Fibroblast of skin of right biceps (primary cell): ENCODE results near the gene STYXL1.
"Not testable (repeated sequence)": the region's sequence is repeated elsewhere in the genome, so short reads cannot be mapped to it uniquely, and the experiment has no call there.

Experiments
- DNase-seq: peaks from one replicate; pipeline ENCODE4 v3.0.0-alpha.2; 2013

Gene STYXL1, protein sequence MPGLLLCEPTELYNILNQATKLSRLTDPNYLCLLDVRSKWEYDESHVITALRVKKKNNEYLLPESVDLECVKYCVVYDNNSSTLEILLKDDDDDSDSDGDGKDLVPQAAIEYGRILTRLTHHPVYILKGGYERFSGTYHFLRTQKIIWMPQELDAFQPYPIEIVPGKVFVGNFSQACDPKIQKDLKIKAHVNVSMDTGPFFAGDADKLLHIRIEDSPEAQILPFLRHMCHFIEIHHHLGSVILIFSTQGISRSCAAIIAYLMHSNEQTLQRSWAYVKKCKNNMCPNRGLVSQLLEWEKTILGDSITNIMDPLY

DNA sequence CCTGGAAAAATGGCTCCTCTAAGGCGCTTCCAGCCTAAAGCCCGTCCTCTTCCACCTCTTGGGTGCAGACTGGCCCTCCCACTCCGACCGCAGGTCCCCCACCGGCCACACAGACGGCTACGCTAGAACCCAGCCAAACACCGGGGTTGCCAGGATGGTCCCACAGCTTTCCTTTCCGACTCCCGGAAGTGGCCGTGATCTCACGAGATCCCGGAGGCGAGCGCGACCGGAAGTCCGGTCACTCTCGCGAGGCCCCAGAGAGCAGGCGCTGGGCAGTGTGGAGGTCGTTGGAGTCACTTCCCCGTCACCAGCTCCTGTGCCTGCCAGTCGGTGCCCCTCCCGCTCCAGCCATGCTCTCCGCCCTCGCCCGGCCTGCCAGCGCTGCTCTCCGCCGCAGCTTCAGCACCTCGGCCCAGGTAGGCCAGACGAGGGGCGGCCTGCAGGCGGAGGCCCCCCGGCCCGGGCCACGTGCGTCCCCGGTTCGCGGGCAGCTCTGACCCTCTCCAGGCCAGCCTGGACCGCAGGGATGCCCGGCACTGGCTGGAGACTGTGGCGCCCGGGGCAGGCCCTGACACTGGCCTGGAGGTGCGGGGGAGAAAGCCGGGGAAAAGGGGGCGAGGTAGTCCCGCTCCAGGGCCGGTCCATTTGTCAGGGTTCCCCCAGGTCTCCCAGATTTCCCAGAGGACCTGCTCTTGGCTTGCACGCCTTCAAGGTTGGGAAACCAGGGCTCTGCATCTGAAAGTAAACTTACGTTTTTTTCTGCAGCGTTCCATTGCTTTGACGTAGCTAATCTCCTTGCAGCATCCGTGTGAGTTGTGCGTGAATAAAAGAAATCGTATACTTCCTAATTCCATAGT, at the start of gene STYXL1, which contains the start of gene MDH2:
Gene STYXL1 (minus strand): TSS at position 190 of the 857 bp plus-strand sequence. CDS start 17,477 bp downstream, outside the sequence.
Gene MDH2 (plus strand): TSS at position 296 of the 857 bp plus-strand sequence. CDS start 55 bp downstream, at position 351.
- peak; percentile 93 for DNase-seq

DNA sequence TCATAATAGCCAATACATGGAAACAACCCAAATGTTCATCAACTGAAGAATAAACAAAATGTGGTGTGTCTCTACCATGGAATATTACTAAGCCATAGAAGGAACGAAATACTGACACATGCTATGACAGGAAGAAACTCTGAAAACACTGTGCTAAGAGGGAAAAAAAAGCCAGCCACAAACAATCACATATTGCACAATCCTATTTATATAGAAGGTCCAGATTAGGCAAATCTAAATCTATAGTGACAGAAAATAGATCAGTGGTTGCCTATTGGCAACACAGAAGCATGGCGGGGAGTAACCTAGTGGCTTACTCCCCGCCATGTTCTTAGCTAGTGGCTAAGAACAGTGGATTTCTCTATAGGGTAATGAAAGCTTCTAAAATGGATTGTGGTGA, 48.1 kb upstream of the STYXL1 start:
- DNase-seq = no peak

DNA sequence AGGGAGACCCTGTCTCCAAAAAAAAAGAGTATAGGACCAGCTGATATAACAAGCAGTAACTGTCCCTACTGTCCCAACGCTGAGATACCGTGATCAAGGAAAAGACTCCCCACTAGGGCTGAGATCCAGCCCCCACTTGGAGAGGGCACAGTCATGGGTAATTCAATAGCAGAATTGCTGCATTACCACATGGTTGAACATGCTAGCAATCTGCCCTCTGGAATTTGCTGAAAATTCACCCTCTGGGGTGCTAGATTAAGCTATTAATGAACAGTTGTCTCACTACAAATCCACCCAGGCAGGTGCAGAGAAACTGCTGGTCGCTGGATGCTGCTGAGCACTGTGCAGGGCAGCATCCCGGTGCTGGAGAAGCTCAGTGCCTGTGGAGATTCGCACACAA, 46.5 kb upstream of the STYXL1 start:
- DNase-seq = not testable (repeated sequence)

DNA sequence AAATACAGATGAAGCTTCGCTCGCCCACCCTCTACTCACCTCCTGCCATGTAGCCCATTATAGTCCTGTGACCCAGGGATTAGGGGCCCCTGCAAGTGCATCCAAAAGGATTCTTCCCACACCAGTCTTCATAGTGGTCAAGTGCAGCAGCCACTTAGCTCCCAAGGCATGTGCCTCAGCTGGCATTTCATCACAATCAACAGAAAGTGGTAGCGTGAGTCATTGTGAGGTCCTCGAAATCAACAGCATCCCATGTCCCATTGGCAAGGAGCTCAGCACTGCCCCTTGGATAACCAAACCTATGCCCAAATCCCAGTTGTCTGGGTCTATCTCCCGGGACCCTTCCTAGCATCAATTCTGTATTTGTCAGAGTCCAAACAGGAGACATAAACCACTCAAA, 45.7 kb upstream of the STYXL1 start:
- DNase-seq = not testable (repeated sequence)

DNA sequence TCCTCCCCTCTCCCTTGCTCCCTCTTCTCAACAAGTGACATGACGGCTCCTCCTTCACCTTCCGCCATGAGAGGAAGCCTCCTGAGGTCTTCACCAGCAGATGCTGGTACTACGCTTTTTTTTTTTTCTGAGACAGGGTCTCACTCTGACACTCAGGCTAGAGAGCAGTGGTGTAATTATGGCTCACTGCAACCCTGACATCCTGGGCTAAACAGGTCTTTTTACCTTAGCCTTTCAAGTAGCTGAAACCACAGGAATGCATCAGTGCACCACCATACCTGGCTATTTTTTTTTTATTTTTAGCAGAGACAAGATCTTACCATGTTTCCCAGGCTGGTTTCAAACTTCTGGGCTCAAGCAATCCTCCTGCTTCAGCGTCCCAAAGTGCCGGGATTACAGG, 43.7 kb upstream of the STYXL1 start:
- no peak for DNase-seq

DNA sequence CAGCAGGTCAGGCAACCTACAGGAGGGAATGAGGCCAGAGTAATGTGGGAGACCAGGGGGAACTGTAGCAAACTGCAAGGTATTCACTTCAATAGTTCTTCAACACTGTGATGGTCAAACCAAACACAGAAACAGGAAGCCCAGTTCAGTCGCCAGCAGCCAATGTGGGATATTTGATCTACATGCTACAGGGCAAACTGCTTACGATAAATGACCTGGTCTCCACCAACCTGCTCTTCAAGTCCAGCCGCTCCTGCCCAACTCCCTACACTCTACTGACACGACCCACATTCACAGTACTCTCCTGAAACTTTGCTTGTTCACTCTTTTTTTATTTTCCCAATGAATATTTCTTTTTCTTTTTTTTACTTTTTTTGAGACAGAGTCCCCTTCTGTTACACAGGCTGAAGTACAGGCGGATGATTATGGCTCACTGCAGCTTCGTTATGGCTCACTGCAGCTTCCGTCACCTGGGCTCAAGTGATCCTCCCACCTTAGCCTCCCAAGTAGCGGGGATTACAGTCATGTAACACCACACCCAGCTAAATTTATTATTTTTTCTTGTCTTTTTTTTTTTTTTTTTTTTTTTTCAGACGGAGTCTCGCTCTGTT, 42.2 kb upstream of the STYXL1 start:
- DNase-seq = no peak

DNA sequence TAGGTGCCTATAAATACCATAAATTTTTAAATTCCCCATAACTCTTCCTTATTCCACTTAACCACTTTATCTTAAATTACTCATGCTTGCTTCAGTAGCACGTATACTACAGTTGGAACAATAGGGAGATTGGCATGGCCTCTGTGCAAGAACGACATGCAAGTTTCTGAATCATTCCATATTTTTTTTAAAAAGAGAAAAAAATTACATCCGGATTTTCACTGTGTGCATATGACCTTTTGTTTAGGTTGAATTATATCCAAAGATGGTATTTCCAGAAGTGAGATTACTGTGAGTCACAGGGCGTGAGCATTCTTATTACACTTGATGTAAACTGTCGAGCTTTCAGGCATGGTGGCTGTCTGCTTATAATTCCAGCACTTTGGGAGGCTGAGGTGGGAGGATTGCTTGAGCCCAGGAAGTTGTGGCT, 39.6 kb upstream of the STYXL1 start:
- peak; percentile 96 for DNase-seq

DNA sequence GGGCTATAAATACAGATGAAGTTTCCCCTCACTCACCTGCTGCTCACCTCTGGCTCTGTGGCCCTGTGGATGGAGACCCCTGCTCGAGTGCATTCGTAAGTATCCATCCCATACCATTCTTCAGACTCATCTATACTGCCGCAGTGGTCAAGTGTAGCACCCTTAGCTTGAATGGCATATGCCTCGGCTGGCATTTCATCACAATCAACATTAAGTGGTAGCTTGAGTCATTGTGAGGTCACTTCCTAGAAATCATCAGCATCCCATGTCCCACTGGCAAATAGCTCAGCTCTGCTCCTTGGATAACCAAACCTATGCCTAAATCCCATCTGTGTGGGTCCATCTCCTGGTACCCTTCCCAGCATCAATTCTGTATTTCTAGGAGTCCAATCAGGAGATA, 38.3 kb upstream of the STYXL1 start:
- peak; percentile 40 for DNase-seq

DNA sequence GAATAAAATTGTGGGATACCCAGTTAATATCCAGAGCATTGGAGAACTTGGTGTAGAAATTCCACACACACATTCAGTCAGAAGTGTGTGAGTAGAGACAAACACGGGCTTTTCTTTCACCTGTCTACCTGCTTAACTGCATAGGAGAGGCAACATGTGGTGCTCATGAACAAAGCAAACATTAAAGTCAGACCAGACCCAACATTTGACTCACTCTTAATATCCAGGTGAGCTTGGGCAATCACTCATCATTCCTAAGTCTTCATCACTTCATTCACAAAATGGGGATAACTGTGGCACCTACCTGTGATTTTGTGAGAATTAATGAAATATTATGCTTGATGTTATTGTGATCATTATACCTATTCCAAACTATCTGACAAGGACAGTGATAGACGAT, 36.3 kb upstream of the STYXL1 start:
- not testable (repeated sequence) for DNase-seq

DNA sequence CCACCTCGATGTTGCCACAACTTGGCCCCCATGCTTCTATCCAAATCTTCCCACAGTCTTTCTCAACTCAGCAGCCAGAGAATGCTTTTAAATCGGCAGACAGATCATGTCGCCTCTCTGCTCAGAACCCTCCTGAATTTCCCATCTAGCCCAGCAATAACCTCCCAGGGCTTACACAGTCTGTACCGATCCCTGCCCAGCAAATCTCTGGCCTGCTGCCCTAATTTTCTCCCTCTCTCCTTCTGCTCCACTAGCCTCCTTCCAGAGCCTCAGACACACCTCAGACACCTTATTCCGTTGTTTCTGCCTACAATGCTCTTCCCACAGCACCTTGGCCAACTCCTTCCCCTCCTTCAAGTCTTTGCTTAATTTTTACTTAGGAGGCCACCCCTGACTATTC, 32.4 kb upstream of the STYXL1 start:
- DNase-seq = no peak

DNA sequence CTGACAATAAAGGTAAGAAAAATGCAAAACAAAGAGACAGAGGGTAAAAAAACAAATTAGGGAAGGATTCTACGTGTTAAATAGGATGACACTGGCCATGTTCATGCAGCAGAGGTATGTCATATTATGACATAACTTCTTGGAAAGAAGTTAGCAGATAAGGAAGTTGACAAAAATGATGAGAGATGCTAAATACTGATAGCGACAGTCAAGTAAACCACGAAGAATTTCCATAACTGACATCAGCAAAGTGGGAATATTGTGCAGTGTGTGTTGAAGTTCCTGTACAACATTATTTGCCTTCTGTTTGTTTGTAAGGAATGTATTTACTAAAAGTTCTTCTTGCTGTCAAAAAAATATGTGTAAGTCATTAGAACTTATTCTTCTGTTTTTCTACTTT, 29.6 kb upstream of the STYXL1 start:
- DNase-seq = peak; percentile 38

DNA sequence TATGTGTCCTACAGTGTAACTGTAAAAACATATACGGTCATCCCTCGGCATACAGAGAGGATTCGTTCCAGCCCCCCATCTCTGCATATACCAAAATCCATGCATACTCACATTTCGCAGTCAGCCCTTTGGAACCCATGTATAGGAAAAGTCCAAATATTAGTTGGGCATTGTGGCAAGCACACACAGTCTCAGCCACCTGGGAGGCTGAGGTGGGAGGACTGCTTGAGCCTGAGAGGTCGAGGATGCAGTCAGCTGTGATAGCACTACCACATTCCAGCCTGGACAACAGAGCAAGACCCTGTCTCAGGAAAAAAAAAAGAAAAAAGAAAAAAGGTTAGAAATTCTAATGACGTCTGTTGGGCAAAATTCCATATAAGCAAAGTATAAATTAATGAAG, 29.2 kb upstream of the STYXL1 start:
- no peak for DNase-seq

DNA sequence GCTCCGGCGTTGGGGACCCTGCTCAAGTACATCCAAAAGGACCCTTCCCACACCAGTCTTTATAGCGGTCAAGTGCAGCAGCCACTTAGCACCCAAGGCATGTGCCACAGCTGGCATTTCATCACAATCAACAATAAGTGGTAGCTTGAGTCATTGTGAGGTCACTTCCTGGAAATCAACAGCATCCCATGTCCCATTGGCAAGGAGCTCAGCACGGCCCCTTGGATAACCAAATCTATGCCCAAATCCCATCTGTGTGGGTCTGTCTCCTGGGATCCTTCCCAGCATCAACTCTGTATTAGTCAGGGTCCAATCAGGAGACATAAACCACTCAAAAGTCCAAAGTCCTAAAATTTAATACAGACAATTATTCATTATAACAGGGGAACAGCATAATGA, 27.2 kb upstream of the STYXL1 start:
- DNase-seq = no peak

DNA sequence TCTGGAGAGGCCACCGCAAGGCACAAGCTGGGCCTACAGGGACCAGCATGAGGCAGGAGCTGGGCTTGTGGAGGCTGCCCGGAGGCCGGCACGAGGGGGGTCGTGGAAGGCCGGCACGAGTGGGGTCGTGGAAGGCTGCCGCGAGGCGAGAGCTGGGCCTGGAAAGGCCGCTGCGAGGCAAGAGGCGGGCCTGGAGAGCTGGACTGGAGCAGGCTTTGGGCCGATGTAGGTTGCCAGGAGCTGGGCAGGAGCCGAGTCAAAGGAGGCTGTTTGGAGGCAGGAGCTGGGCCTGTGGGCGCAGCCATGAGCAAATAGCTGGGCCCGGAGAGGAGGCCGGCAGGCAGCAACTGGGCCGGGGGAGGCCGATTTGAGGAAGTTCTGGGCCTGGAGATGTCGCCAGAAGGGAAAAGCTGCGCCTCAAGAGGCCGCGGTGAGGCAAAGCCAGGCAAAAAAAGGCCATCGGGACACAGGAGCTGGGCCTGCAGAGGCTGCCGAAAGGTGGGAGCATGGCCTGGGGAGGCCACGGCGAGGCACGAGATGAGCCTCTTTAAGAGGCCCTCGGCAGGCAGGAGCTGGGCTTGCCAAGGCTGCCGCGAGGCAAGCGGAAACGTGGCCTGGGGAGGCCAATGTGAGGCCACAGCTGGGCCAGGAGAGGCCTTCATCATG, 26.6 kb upstream of the STYXL1 start:
- no peak for DNase-seq

DNA sequence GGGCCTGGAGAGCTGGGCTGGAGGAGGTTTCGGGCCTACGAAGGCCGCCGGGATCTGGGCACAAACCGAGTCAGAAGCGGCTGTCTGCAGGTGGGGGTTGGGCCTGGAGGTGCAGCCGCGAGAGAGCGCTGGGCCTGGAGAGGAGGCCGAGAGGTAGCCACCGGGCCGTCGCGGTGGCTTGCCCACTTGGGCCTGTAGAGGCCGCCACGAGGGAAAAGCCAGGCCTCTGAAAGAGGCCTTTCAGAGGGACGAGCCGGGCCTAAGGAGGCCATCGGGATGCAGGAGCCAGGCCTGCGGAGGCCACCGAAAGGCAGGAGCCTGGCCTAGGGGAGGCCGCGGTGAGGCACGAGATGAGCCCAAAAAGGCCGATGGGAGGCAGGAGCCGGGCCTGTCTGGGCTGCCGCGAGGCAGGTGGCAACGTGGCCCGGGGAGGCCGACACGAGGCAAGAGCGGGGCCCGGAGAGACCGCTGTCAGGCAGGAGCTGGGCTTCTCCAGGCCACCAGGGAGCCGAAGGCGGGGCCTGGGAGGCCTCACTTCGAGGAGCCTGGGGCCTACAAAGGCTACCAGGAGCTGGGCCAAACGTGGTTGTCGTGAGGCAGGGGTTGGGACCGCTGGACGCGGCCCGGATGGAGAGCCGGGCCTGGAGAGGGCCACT, 25.7 kb upstream of the STYXL1 start:
- no peak for DNase-seq

DNA sequence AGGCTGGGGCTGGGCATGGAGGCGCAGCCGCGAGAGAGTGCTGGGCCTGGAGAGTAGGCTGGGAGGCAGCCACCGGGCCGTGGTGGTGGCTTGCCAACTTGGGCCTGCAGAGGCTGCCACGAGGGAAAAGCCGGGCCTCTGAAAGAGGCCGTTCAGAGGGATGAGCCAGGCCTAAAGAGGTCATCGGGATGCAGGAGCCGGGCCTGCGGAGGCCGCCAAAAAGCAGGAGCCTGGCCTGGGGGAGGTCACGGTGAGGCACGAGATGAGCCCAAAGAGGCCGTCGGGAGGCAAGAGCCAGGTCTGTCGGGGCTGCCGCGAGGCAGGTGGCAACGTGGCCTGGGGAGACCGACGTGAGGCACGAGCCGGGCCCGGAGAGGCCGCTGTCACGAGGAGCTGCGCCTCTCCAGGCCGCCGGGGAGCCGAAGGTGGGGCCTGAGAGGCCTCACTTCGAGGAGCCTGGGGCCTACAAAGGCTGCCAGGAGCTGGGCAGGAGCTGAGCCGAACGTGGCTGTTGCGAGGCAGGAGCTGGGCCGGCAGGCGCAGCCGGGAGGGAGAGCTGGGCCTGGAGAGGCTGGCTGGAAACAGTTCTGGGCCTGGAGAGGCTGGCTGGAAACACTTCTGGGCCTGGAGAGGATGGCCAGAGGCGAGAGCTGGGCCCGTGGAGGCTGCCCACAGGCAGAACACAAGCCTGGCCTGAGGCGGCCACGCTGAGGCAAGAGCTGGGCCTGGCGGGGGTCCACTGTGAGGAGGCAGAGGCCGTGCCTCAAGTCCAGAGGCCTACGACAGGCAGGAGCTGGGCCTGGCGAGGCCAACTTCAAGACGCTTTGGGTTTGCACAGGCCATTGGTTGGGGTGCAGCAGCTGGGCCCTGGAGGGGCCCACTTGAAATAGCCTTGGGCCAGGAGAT, 24.7 kb upstream of the STYXL1 start:
- no peak for DNase-seq

DNA sequence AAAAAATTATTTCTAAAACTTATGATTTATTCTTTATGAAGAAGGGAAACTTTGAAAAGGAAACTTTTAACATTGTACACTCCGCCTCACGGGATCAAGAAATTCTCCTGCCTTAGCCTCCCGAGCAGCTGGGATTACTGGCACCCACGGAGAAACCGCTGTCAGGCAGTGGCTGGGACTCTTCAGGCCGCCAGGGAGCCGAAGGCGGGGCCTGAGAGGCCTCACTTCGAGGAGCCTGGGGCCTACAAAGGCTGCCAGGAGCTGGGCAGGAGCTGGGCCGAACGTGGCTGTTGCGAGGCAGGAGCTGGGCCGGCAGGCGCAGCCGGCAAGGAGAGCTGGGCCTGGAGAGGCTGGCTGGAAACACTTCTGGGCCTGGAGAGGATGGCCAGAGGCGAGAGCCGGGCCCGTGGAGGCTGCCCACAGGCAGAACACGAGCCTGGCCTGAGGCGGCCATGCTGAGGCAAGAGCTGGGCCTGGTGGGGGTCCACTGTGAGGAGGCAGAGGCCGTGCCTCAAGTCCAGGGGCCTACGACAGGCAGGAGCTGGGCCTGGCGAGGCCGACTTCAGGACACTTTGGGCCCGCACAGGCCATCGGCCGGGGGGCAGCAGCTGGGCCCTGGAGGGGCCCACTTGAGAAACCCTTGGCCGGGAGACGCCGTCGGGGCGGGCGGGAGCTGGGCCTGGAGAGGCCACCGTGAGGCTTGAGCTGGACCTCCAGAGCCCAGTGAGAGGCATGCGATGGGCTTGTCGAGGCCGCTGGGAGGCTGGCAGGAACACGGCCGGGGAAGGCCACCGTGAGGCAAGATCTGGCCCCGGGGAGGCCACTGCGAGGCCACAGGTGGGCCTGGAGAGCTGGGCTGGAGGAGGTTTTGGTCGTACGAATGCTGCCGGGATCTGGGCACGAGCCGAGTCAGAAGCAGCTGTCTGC, 23.8 kb upstream of the STYXL1 start:
- no peak for DNase-seq

DNA sequence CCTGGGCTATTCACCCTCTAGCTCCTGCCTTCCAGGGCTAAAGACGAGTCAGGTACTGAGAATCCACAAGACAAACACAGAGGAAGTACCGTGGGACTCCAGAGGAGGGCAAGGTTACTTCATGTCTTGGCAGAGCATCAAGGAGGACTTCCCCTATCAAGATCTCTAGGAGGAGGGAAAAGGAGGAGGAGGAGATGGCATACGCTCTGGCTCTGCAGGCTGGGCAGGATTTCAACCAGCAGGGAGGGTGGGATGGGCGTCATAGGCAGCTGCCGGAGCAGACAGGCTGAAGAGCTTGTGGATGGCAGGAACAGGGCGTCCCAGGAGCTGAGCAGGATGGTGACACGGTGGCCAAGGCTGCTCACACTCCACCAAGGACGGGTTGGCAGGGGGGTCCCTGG, 21.4 kb upstream of the STYXL1 start:
- DNase-seq = peak; percentile 88

DNA sequence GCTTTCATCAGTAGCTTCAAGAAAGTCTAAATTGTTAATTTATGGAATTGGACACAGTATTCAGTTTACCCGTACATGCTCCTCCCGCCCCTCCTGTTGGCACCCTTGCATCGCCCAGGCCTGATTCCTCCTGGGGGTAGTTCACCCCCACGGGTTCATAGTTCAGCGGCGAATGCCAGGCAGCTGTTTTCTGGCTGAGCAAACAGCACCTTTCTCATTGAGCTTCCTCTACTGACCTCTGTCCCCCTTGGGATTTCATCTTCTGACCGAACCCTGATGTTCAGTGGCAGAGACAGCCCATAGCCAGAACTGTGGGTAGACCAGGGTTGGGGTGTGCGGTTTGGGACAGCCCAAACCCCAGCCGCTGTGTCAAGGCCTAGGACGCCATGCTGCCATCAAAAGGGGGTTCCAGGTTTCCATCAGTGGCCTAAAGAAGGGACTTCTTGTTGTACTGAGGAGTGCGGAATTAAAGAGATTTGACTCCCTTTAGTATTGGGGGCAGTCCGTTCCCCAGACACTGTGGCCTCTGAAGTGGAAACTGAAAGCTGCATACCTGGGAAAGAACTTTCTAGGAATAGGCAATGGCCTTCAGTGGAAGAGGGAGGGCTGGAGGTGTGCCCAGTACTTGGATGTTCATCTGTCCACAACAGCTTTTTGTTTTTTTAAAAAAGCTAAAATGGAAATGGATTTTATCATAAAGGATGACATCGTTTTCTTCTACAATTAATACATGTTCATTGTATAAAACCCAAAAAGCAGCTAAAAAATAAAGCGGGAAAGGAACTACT, 19.1 kb upstream of the STYXL1 start:
- DNase-seq = no peak
